Panc1 (cell line): Measurements from ENCODE around the gene WDR82. TPM values are rescaled to one million over a fixed set of nuclear protein-coding genes. Genes with fewer than 3 reads are reported as not detected.

Experiments
- ATAC-seq: fragments of 200-7000 bp; cut with Tn5 transposase; 2 replicates; pipeline ENCODE4 v1.9.1; 2020; ENCODE audit warnings: mild to moderate bottlenecking, moderate library complexity
- BruUV-seq: library from RNA; stranded (reverse); fragments of 400-500 nt; replicated peaks from 2 replicates; lab custom pipeline; 2021; lab: Mats Ljungman, UMichigan
- CTCF ChIA-PET: fragments of 300-600 bp; sonication (Branson Sonifier 250); formaldehyde crosslinking; loops from one replicate; lab custom pipeline; 2022; ENCODE audit warnings: antibody characterized with exemption; lab: Charles Lee
- POLR2A ChIA-PET: fragments of 300-600 bp; sonication (Branson Sonifier 250); formaldehyde crosslinking; loops from one replicate; lab custom pipeline; 2022; ENCODE audit warnings: antibody characterized with exemption; lab: Charles Lee
- DNase-seq: peaks from one replicate; pipeline ENCODE4 v3.0.0-alpha.2; 2010; ENCODE audit warnings: low read depth, low spot score
- H3K27ac ChIP-seq: 2 replicates; pipeline ENCODE4 v1.5.1; 2011; ENCODE audit warnings: mild to moderate bottlenecking, low read length, inconsistent platforms
- H3K27me3 ChIP-seq: fragments of 200-500 bp; sonication (Bioruptor generic); 2 replicates; pipeline ENCODE4 v1.6.0; 2014; ENCODE audit warnings: low read length, inconsistent platforms; ENCODE audit not compliant: control insufficient read depth, insufficient read depth
- H3K36me3 ChIP-seq: fragments of 200-500 bp; sonication (Bioruptor generic); 2 replicates; pipeline ENCODE4 v1.5.1; 2014; ENCODE audit warnings: inconsistent platforms, mild to moderate bottlenecking, low read length, moderate library complexity; ENCODE audit not compliant: control insufficient read depth, insufficient read depth
- H3K4me1 ChIP-seq: 2 replicates; pipeline ENCODE4 v1.5.1; 2011; ENCODE audit warnings: inconsistent platforms, mild to moderate bottlenecking, low read length, moderate library complexity; ENCODE audit not compliant: control insufficient read depth, insufficient read depth
- H3K4me3 ChIP-seq, 2 experiments: 2 replicates each; pipeline ENCODE4 v1.5.1; 2011 to 2012; ENCODE audit warnings: low read depth in 2 of 2, low read length in 2 of 2, mild to moderate bottlenecking in 2 of 2, inconsistent platforms in 1 of 2, moderate library complexity in 1 of 2
- H3K9me3 ChIP-seq: fragments of 200-500 bp; sonication (Bioruptor generic); 2 replicates; pipeline ENCODE4 v1.5.1; 2014; ENCODE audit warnings: low read depth, mild to moderate bottlenecking, inconsistent platforms, low read length, moderate library complexity; ENCODE audit not compliant: control insufficient read depth, insufficient read depth
- POLR2AphosphoS5 ChIP-seq: IDR thresholded peaks from 2 replicates; pipeline ENCODE4 v1.6.1; 2012; ENCODE audit warnings: mild to moderate bottlenecking, low read depth, low read length, moderate library complexity
- SIN3A ChIP-seq: IDR thresholded peaks from 2 replicates; pipeline ENCODE4 v1.6.1; 2012; ENCODE audit warnings: low read depth, mild to moderate bottlenecking, low read length, moderate library complexity, borderline replicate concordance; ENCODE audit not compliant: insufficient read depth
- TCF7L2 ChIP-seq: IDR thresholded peaks from 2 replicates; pipeline ENCODE4 v1.6.1; 2011; ENCODE audit warnings: mild to moderate bottlenecking, low read depth, low read length, inconsistent platforms
- in situ Hi-C: cut with HindIII; loops from 2 replicates; pipeline ENCODE4 v1.10.0; 2016; ENCODE audit warnings: low sequenced_read_pairs, low pct_unique_long_range_greater_than_20kb
- intact Hi-C: fragments of 100-400 bp; cut with micrococcal nuclease; formaldehyde crosslinking; loops from one replicate; pipeline ENCODE4 v1.10.0; 2022; ENCODE audit not compliant: unreplicated experiment
- total RNA-seq: library from RNA; stranded (reverse); gene quantifications from one replicate; pipeline ENCODE4 v1.2.1, GENCODE V29; 2021; ENCODE audit not compliant: unreplicated experiment
- TF ChIP-seq, protein P1 (sequence below): fragments of 450-650 bp; IDR thresholded peaks from 2 replicates; pipeline ENCODE4 v1.5.1; 2017; ENCODE audit warnings: mild to moderate bottlenecking
- TF ChIP-seq, protein P2 (sequence below), 2 experiments: IDR thresholded peaks; 2 replicates each; pipeline ENCODE4 v1.6.1; 2011 to 2012; ENCODE audit warnings: low read depth in 2 of 2, control low read depth in 1 of 2, low read length in 1 of 2, mild to moderate bottlenecking in 1 of 2, moderate library complexity in 1 of 2; ENCODE audit not compliant: insufficient read depth in 1 of 2

WDR82 gene
- total RNA-seq, 1 experiment from 2014 or later, result 57.9 TPM

DNA sequence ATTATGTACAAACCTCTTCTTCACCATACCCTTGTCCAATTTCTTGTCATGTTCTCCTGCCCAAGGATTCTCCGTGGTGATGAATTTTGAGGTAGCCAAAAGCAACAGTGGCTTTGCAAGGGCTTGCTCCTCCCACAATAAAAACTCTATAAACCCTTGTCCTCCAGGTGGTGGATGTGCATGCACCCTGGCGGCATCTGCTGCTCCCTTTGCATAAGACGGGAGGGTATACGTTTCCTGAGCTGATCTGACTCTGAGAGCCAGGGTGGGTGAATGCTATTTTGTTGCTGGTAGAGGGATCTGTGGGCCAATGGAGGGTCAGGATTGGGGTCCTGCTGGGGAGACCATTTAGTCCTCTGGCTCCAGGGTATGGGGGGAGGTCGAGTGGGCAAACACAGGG, 43.0 kb upstream of the WDR82 start:
- Histone ChIP-seq H3K4me3 (no peak overlapping the region), H3K4me1 (no peaks in the 10 kb centered on the region; the same call in 1 of the 2 replicates), H3K9me3 (no peaks in the 10 kb centered on the region), H3K36me3 (no peaks in the 10 kb centered on the region), H3K27ac (no peak overlapping the region), H3K27me3 (no peaks in the 10 kb centered on the region)
- no TSS peak for BruUV-seq
- CTCF ChIA-PET, result no interaction called here
- ATAC-seq (no peak), DNase-seq (no peak)
- TF ChIP-seq POLR2AphosphoS5 (no peak), SIN3A (no peak), TCF7L2 (no peak)
- TF ChIP-seq, protein P1, sequence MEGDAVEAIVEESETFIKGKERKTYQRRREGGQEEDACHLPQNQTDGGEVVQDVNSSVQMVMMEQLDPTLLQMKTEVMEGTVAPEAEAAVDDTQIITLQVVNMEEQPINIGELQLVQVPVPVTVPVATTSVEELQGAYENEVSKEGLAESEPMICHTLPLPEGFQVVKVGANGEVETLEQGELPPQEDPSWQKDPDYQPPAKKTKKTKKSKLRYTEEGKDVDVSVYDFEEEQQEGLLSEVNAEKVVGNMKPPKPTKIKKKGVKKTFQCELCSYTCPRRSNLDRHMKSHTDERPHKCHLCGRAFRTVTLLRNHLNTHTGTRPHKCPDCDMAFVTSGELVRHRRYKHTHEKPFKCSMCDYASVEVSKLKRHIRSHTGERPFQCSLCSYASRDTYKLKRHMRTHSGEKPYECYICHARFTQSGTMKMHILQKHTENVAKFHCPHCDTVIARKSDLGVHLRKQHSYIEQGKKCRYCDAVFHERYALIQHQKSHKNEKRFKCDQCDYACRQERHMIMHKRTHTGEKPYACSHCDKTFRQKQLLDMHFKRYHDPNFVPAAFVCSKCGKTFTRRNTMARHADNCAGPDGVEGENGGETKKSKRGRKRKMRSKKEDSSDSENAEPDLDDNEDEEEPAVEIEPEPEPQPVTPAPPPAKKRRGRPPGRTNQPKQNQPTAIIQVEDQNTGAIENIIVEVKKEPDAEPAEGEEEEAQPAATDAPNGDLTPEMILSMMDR, result no peak
- TF ChIP-seq, protein P2, sequence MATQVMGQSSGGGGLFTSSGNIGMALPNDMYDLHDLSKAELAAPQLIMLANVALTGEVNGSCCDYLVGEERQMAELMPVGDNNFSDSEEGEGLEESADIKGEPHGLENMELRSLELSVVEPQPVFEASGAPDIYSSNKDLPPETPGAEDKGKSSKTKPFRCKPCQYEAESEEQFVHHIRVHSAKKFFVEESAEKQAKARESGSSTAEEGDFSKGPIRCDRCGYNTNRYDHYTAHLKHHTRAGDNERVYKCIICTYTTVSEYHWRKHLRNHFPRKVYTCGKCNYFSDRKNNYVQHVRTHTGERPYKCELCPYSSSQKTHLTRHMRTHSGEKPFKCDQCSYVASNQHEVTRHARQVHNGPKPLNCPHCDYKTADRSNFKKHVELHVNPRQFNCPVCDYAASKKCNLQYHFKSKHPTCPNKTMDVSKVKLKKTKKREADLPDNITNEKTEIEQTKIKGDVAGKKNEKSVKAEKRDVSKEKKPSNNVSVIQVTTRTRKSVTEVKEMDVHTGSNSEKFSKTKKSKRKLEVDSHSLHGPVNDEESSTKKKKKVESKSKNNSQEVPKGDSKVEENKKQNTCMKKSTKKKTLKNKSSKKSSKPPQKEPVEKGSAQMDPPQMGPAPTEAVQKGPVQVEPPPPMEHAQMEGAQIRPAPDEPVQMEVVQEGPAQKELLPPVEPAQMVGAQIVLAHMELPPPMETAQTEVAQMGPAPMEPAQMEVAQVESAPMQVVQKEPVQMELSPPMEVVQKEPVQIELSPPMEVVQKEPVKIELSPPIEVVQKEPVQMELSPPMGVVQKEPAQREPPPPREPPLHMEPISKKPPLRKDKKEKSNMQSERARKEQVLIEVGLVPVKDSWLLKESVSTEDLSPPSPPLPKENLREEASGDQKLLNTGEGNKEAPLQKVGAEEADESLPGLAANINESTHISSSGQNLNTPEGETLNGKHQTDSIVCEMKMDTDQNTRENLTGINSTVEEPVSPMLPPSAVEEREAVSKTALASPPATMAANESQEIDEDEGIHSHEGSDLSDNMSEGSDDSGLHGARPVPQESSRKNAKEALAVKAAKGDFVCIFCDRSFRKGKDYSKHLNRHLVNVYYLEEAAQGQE (IDR thresholded peaks at IDR 0.05; ENCODE audit: insufficient read depth in 1 of 2, low read depth in 2 of 2, low read length in 1 of 2), result no peak
- in situ Hi-C loops, result no loop called here
- intact Hi-C loops, result no loop called here
- POLR2A ChIA-PET, result no interaction called here

DNA sequence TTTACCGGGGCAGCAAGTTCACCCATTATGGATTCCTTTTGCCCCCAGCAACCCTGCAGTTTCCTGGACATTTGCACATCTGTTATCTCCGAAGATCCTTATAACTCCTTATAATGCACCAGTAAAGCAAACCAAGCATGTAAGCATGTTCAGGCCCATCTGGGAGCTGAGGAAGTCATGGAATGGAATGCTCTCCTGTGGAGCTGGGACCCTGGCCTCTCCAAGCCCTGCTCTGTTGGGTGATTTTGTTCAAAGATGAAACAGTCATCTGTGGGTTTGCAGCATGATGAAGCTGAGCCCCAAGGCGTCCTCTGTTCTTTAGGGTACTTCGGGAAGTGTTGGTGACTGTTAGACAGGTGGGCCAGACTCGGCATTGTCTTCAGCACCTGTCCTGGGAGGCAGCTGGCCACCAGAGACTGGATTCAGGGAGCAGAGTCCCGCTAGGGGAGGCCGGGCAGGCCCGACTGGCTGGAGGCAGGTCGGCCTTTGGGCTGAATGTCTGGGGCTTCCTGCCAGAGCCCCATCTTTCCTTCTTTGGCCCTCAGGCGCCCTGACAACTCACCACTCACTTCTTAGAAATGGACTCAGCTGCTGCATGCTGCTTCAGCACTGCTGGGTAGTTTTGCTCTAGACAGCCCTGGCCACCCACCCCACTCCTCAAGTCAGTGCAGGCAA, 41.6 kb upstream of the WDR82 start:
- intact Hi-C loops (no loop called here), in situ Hi-C loops (no loop called here)
- Histone ChIP-seq H3K4me3 (no peak overlapping the region), H3K36me3 (no peaks in the 10 kb centered on the region), H3K9me3 (no peaks in the 10 kb centered on the region), H3K27me3 (no peaks in the 10 kb centered on the region), H3K27ac (no peak overlapping the region), H3K4me1 (no peaks in the 10 kb centered on the region; the same call in 1 of the 2 replicates)
- DNase-seq (no peak), ATAC-seq (no peak)
- no peak for TF ChIP-seq POLR2AphosphoS5
- TF ChIP-seq, protein P2 (IDR thresholded peaks at IDR 0.05; ENCODE audit: insufficient read depth in 1 of 2, low read depth in 2 of 2, low read length in 1 of 2), result no peak
- no TSS peak for BruUV-seq
- ChIA-PET CTCF (no interaction called here), POLR2A (no interaction called here)
